ENCODE results near the gene HCN3. TPM values are rescaled to one million over a fixed set of nuclear protein-coding genes. Genes with fewer than 3 reads are reported as not detected.

HCN3 gene
- total RNA-seq, 2 experiments from 2014 or later, result 1.5 TPM

DNA sequence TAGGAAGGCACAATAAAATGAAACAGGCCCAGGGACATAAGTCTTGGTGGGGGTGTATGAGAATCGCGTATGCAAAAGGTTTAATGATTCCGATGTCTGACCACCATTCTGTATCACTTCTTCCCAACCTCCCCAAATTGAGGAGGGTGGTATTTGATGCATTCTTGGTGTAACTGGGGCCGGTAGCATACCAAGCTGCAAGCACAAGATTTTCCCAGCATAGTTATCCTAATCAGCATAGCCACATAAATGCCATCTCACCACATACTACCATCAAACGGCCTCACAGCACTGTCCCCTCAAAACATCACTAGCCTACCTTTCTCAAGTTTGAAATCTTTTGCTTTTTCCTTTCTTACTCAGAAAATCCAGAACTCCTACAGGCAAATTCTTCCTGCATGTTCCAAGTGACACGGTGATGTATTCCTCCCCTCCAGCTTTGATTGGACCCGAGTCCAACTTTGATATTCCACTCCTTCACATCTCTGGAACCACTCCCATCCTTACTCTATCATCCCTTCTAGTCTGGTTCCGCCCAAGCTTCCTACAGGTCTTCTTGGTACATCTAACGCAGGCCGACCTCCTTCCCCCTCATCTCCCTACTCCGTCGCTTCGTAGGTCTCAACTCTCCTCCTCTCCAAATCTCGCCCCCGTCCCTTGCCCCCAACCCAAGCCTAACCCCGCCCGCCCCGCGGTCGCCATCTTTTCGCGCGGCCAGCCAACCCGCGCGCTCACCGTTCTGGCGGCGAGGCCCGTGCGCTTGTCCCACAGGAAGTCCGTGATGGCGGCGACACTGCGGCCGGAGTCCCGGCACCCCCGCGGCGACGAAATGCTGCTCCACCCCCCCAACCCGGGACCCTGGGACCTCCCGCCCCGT, 4.6 kb upstream of the HCN3 start:
- CTCF ChIA-PET, result interaction anchor here (0.7 to 18.9 kb wide), 9 partner anchors 9 to 319 kb away, joined by 3 to 232 read pairs (median 3); partner anchors contain the start of genes FDPS and SCAMP3
- peak overlapping the region; percentile 94 for H3K27ac Mint-ChIP-seq
- TF ChIP-seq, protein P1, sequence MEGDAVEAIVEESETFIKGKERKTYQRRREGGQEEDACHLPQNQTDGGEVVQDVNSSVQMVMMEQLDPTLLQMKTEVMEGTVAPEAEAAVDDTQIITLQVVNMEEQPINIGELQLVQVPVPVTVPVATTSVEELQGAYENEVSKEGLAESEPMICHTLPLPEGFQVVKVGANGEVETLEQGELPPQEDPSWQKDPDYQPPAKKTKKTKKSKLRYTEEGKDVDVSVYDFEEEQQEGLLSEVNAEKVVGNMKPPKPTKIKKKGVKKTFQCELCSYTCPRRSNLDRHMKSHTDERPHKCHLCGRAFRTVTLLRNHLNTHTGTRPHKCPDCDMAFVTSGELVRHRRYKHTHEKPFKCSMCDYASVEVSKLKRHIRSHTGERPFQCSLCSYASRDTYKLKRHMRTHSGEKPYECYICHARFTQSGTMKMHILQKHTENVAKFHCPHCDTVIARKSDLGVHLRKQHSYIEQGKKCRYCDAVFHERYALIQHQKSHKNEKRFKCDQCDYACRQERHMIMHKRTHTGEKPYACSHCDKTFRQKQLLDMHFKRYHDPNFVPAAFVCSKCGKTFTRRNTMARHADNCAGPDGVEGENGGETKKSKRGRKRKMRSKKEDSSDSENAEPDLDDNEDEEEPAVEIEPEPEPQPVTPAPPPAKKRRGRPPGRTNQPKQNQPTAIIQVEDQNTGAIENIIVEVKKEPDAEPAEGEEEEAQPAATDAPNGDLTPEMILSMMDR (IDR thresholded peaks at IDR 0.05), result no peak
- DNase-seq (no peak), ATAC-seq (peak; percentile 42)
- intact Hi-C loops (cut with micrococcal nuclease), result no loop called here
- H3K9me3 Mint-ChIP-seq, result no peaks in the 10 kb centered on the region
- H3K27me3 Mint-ChIP-seq, result no peaks in the 10 kb centered on the region
- POLR2A ChIA-PET, result interaction anchor here (0.9 to 4.5 kb wide), 10 partner anchors 11 to 263 kb away, joined by 3 to 37 read pairs (median 4); partner anchors contain the start of genes ENTREP3 and SCAMP3
- peaks cover 37% of the 10 kb centered on the region for H3K4me1 Mint-ChIP-seq (ENCODE audit: low read depth)
- peaks cover 46% of the 10 kb centered on the region for H3K36me3 Mint-ChIP-seq (ENCODE audit: low read depth)
- H3K4me3 Mint-ChIP-seq, result peak overlapping the region; percentile 94

DNA sequence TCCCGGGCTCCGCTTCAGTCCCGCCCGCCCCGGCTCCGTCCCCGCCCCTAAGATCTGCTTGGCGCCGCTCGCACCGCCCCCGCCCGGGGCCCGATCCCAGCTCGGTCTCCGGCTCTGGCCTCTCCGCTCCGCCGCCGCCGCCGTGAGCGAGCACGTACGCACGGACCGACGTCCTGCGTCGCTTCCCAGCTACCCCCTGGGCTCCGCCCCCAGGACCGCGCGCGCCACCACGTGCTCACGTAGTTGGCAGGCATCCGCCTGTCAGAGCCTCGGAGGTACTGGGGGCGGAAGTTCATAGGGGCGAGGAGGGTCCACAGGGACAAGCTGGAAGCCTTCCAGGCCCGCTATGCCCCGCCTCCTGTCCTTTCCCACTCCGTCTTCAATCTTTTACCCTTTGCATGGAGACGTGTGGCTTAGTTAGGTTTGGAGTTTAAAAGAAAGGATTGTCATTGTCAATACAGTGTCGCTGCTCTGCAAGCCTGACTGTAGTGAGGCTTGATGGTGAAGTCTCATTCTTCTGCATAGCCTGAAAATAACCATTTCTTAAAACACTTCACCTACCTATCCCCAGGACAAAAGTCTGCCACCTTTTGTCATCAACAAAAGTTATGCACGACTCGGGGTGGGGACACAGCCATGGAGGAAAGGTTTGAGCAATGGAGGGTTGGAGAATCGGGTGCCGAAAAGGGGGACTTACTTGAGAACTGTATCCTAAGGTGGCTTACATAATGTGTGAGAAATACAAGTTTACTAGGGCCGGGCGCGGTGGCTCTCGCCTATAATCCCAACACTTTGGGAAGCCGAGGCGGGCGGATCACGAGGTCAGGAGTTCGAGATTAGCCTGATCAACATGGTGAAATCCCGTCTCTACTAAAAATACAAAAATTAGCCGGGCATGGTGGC, 3.7 kb upstream of the HCN3 start, which contains the start of gene CLK2:
Gene CLK2 (minus strand): TSS at position 162 of the 903 bp plus-strand sequence. CDS start 2,527 bp downstream, outside the sequence.
- TF ChIP-seq, protein P1 (IDR thresholded peaks at IDR 0.05), result no peak
- Mint-ChIP-seq H3K27ac (peak within 1 kb of the TSS; percentile 94), H3K9me3 (no peaks in the 10 kb centered on the region), H3K4me3 (peak within 1 kb of the TSS; percentile 94), H3K27me3 (no peaks in the 10 kb centered on the region), H3K36me3 (ENCODE audit: low read depth) (peaks cover 37% of the 10 kb centered on the region), H3K4me1 (ENCODE audit: low read depth) (peaks cover 43% of the 10 kb centered on the region)
- ATAC-seq (peak; percentile 89), DNase-seq (peak; percentile 97)
- intact Hi-C loops (cut with micrococcal nuclease), result no loop called here
- ChIA-PET CTCF (interaction anchor here (0.7 to 18.9 kb wide), 7 partner anchors 15 to 318 kb away, joined by 3 to 232 read pairs (median 5); partner anchors contain the start of gene FDPS), POLR2A (interaction anchor here (0.8 to 4.5 kb wide), 9 partner anchors 12 to 262 kb away, joined by 3 to 37 read pairs (median 4); partner anchors contain the start of genes ENTREP3, MTX1, SCAMP3 and THBS3)

DNA sequence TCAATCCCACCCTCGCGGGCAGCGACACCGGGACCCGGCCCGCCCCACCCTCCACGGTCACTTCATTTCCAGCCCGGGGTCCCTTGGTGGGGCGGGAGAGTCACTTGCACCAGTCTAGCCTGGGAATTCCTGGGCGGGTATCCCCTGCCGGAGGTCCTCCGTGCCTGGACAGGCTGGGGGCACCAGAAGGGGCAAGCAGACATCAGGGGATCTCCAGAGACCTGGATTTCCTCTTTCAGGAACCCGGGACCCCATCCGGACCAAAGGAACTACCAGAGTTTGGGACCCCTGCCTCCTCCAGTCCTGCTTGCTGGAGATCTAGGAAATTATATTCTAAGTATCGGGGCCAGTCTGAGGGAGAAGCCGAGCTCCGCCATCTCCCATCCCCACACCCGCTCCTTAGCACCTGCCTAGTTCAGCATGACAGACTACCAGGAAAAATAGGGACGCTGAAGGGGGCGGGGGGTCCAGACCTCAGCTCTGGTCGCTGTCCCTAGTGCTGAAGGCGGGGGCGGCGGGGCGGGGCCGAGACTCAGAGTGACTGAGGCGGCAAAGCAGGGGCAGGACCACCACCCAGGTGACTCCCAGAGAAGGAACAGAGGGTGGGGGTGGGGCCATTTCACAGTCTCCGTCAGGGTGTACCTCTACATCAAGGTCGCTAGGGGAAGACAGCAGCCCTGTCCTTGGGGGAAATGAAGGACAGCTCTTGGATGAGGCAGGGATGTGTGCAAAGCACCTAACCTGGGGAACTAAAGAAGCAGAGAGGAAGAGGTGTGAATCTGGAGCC, 832 bp downstream of the HCN3 start:
- ATAC-seq, result peak; percentile 46
- H3K4me3 Mint-ChIP-seq, result peak overlapping the region; percentile 54
- no peak overlapping the region for H3K27ac Mint-ChIP-seq
- peak; percentile 92 for DNase-seq
- H3K36me3 Mint-ChIP-seq (ENCODE audit: low read depth), result no peaks in the 10 kb centered on the region
- CTCF ChIA-PET, result interaction anchor here (0.8 to 2.4 kb wide), 7 partner anchors 14 to 50 kb away, joined by 3 to 15 read pairs (median 4); partner anchors contain the start of genes FDPS and RUSC1
- TF ChIP-seq, protein P1 (IDR thresholded peaks at IDR 0.05), result peak; percentile 58
- H3K27me3 Mint-ChIP-seq, result no peaks in the 10 kb centered on the region
- intact Hi-C loops (cut with micrococcal nuclease), result loop anchor here (5.0 kb wide), 1 partner anchor 44 kb away; the partner anchor contains the start of gene RUSC1
- POLR2A ChIA-PET, result interaction anchor here (0.7 to 1.6 kb wide), 3 partner anchors 10 to 49 kb away, joined by 3 to 4 read pairs (median 3); no protein-coding TSS in a partner anchor
- H3K4me1 Mint-ChIP-seq (ENCODE audit: low read depth), result peaks cover 23% of the 10 kb centered on the region
- no peaks in the 10 kb centered on the region for H3K9me3 Mint-ChIP-seq

DNA sequence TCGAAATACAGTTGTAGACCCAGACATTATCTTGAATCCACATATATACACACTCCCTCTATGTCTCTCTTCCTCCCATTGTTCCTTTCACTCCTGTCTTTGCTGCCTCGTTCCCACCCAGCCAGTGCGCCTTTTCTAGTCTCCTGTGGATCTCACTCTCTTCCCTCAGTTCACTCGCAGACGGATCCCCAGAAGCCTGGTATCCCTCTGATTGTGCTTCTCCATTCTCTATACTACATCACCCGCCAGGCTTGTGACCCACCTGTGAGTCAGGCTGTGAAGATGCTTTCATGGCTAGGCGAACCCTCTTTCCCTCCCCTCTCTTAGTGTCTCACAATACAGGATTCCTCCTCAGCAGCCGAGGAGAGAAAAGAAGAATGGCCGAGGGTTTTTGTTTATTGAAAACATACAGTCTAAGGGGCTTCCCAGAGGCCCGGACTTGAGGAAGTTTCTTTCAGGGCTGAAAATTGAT, 1.5 kb downstream of the HCN3 start:
- no peaks in the 10 kb centered on the region for H3K36me3 Mint-ChIP-seq (ENCODE audit: low read depth)
- DNase-seq, result no peak
- H3K4me3 Mint-ChIP-seq, result peak overlapping the region; percentile 54
- no peak for ATAC-seq
- POLR2A ChIA-PET, result interaction anchor here (1.2 to 1.6 kb wide), 3 partner anchors 11 to 48 kb away, joined by 3 to 4 read pairs (median 4); no protein-coding TSS in a partner anchor
- peaks cover 20% of the 10 kb centered on the region for H3K4me1 Mint-ChIP-seq (ENCODE audit: low read depth)
- intact Hi-C loops (cut with micrococcal nuclease), result loop anchor here (5.0 kb wide), 1 partner anchor 44 kb away; the partner anchor contains the start of gene RUSC1
- CTCF ChIA-PET, result interaction anchor here (0.8 to 2.4 kb wide), 7 partner anchors 13 to 49 kb away, joined by 3 to 15 read pairs (median 4); partner anchors contain the start of genes FDPS and RUSC1
- TF ChIP-seq, protein P1 (IDR thresholded peaks at IDR 0.05), result peak; percentile 6
- no peaks in the 10 kb centered on the region for H3K9me3 Mint-ChIP-seq
- no peaks in the 10 kb centered on the region for H3K27me3 Mint-ChIP-seq
- H3K27ac Mint-ChIP-seq, result no peak overlapping the region

All from activated CD8-positive, alpha-beta T cell treated with anti-CD3 and anti-CD28 coated beads for 36 hours (primary cell).